GM19455 (cell line): ENCODE data around the gene HHIP.

ENCODE experiments used
- ATAC-seq: cut with Tn5 transposase; IDR thresholded peaks from one replicate; pipeline ENCODE4 v1.9.1; 2021; ENCODE audit not compliant: unreplicated experiment

The HHIP gene

DNA sequence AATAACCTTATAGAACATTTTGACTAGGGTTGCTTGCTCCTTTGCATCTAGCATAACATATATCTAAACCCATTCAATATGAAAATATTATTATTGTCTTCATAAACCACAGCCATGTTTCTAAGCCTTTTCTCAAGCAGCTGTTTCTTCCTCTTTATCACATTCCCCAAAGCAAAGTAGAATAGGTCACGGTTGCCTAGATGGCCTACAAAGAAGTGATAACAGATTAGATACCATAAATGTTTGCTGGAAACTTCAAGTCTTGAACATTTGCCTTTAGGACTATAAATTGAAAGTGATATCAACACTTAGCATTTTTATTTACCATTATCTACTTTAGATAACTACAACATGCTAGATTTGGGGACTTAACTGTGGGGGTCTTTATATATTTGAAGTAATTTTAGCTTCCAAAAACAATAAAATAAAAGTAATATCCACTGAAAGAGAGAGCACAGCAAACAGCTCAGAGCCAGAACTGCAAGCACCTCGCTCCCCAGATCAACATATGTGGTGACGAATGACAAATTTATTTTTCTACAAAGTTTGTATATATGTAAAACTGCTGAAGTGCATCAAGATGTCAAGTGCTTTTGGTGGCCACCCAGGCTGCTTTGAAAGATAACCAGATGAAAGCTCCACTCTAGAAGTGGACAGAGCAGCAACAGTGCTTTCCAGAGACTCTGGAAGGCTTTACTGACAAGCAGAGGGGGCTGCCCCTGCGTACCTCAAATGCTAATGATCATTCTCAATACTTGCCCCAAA is 8.0 kb downstream of the HHIP start:
- no peak for ATAC-seq

DNA sequence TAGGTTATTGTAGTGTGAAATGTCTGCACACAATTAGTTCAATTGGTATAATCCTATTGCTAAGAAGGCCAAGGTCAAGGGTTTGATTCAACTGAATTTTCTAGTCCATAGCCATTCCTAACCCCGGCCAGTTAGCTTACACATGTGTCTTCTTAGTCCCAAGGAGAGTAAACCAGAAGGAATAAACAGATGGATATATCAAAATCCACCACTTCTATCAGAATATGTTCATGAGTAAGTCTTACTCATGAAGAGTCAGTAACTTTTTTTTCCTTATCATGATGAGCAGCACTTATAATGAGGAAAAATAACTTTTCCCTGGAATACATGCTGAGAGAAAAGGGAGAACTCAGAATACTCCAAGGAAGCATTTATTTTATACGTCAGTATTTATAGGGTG is 9.5 kb downstream of the HHIP start:
- no peak for ATAC-seq

DNA sequence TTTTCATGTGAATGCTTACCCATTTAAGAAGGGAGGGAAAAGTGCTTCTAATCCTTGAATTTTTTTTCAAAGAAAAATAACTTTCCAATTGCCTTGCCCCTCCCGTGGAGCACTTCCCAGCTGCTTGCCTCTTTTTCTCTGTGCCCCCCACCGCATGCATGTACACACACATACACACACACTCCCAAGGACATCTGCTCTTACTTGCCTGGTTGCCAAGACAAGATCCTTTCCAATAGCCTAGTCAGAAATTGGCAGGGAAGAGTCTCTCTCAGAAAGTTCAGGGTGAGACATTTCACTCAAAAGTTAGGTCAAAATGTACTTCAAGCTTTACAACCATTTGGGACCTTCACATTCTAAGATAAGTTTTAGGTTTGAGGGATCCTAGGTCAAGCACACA is 10.9 kb downstream of the HHIP start:
- ATAC-seq = no peak

DNA sequence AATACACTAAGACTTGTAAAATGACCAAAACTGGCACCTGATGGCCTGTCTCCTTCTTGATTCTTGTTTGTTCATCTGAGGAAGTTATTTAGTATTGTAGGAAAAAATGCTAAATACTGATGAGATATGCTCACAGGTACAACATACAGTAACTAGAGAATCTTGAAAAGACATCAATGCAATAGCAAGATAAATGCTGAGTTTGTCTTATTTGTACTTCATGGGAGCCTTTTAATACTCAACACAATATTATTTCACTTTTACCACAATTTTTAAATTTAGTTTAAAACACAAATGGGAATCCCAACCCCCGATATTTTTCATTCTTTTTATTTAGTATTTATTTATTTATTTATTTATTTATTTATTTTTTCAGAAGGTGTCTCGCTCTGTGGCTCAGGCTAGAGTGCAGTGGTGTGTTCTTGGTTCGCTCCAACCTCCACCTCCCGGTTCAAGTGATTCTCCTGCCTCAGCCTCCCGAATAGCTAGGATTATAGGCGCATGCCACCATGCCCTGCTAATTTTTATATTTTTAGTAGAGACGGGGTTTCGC is 12.1 kb downstream of the HHIP start:
- ATAC-seq = no peak

DNA sequence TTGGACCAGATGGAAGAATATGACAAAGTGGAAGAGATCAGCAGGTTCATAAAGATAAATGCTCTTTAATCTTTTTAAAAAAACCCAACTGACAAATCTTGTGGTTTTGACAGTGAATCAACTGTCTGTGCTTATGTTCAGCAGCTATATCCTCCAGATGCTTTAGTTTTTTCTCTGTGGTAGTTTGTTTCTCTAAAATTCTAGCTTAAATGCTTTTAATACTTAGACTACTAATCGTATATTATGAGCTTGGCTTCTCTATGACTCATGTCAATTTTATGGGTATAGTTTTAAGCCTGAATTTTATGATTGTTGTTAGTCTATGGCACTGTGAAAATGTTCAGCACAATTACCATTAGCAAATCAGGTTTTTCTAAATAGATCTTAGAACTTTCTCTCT is 12.9 kb downstream of the HHIP start:
- ATAC-seq = no peak

DNA sequence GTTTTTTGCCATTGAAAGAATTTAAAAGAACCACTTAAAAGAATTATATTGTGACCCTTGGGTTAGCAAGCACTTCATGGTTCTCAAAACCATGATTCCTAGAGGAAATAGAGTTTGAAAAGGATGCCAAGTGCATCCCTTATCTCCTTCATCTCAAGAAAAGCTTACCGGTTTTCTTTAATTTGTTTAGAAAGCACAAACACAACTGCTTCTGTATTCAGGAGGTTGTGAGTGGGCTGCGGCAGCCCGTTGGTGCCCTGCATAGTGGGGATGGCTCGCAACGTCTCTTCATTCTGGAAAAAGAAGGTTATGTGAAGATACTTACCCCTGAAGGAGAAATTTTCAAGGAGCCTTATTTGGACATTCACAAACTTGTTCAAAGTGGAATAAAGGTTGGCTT is 13.5 kb downstream of the HHIP start:
- ATAC-seq = no peak

DNA sequence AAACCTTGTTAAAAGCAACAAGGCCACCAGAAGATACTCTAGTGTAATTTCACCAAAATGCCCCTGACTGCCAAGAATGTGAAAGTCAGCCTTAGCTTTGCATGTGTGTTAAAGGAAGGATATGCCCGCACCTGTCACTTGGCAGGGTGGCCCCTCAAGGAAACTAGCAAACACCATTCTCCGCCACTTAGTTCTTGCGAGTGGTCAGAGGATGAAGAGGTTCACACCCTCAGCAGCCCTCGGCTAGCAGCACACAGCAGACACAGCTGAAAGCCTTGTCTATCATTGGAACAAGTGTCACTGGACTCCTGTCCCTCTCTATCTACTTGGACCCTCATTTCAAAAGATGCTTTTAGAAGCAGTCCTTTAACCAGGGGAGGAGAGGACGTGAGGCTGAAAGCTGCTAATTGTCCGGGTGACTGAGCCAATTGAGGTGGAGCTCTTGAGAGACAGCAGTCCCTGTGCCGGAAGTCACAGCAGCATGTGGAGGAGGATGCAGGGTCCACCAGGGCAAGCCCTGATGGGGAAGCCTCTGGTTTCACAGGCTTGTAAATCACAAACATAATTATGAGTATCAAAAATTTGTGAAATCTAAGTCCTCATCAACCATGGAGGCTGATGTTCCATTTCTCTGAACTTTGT is 18.0 kb downstream of the HHIP start:
- ATAC-seq = no peak

DNA sequence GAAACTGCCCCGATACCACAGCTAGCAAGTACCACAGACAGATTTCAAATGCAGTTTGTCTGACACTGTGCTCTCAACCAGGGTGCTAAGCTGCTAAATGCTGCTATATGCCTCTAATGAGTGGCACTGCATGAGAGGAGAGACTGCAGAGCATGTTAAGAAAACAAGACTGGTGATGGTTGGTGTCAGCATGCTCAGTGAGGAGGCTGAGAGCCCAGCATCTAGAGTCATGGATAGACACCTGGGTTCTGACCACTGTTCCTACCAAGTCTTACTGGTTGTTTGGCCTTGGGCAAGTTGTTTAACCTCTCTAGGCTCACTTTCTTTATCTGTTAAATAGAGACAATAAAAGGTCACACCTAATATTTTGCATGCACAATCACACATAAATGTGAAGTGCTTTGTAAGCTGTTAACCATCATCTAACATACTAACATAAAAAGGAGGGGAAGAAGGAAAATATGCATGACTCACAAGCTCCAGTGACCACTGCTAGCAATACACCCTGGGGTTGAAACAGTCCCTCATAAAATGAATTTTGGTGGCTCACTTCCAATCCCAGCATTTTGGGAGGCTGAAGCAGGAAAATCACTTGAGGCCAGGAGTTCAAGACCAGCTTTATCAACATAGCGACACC is 20.7 kb downstream of the HHIP start:
- ATAC-seq = no peak

DNA sequence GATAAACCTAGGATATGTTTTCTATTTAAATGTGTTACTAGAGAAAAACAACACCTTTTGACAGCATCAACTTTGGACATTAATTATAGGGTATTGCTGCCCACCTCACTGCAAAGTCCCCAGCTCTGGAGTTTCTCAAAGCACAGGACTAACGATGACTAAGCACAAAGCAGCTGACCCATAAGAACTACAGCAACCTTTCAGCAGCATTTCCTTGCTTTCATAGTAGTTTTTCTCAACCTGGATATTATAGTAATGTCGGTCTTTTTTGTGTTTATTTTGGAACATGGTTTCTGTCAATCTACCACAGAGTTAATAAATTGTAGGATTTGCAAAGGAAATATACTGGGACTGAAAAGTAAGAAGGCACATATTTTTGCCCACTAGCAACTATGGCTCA is 21.5 kb downstream of the HHIP start:
- ATAC-seq = no peak

DNA sequence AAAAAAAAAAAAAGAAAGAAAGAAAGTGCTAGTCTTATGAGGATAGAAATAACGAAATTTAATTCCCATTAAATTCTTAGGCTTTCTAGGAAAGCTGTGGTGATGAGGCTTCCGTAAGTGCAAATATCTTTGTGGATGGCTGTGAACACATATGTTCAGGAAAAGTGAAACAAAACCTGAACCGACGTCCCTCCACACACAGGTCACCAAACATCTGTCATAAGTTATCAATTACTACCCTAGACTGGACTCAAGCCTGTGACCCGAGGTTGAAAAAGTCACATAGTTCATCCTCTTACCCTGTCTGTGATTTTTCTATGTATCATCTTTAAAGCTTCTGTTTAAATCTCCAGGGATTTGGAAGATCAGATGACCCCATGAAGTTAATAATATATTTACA is 24.8 kb downstream of the HHIP start:
- no peak for ATAC-seq

DNA sequence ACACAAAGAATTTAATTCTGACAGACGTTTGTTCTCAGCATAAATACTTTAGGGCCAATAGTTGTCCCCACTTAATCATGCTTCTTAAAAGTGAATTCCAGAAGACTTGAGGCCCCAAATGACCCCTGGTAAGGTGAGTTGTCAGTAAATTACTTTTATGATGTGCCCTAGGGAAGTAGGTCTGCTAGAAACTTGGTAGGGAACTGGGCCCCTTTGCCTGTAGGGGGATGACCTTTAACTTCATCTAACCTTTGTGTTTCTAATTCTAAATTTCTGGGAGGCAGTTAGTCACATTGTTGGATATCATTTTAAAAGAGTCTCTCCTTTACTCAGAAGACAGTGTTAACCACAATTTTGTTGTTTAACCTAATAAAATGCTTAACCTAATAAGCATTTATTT is 28.8 kb downstream of the HHIP start:
- ATAC-seq = no peak

DNA sequence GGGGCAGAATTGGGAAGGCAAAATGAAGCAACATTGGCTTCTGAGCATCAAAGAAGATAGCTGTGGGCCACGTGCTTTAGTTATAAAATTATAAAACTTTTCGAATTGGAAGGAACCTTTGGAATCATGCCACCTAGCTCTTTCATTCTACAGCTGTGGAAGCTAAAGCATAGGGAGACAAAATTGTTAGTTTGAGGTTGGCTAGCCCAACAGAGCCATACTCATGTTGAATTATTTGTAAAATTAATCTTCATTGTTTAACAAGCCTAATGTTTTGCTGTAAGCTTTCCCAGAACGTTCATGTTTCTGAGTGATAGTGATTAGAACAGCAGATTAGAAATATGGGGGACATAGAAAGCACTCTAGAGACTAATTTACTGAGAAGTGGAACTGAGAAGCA is 35.9 kb downstream of the HHIP start:
- ATAC-seq = no peak

DNA sequence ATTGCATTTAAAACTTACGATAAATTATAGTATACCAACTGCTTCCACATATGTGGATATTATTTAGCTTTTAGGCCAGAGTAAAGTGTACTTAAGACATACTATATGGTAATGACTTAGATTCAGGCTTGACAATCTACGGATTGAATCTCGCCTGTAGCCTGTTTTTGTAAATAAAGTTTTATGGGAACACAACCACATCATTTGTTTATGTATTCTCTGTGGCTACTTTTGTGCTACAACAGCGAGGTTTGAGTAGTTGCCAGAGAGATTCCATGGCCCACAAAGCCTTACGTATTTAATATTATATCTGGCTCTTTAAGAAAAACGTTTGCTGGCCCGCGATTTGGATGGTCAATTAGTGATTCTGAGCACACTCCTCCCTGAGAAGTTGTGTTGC is 37.6 kb downstream of the HHIP start:
- ATAC-seq = no peak

DNA sequence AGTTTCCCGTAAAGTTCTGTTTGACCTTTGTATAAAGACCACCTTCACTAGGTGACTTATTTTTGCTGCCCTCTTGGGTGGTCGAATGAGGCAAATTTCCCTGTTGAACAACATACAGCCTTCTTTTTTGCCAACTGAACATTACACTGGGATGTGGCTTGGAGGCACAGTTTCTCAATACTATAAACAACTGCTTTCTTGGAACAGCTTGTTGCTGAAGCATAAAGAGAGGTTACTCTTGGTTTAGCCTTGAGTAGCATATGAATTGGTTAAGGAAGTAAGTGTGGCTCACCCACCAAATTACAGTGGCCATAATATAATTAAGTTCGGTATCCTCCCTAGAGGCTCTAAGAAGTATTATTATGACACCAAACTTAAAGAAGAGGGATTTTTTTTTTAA is 40.0 kb downstream of the HHIP start:
- no peak for ATAC-seq

DNA sequence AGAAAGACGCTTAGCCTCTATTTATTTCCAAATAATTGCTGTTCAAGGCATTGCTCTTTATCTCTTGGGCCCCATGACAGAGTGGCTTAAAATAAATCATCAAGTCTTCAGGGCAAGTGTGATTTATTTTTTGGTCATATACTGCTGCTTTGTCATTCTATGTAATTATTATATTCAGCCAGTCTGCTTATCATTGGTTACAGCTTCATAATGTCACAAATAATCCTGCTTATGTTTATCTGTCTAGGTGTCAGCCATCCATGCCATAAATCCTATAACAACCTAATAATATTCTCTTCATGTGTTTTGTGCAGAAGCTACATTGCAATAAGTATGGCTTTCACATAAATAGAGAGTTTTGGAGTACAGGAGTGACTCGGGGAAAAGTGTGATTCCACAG is 41.0 kb downstream of the HHIP start:
- ATAC-seq = no peak

DNA sequence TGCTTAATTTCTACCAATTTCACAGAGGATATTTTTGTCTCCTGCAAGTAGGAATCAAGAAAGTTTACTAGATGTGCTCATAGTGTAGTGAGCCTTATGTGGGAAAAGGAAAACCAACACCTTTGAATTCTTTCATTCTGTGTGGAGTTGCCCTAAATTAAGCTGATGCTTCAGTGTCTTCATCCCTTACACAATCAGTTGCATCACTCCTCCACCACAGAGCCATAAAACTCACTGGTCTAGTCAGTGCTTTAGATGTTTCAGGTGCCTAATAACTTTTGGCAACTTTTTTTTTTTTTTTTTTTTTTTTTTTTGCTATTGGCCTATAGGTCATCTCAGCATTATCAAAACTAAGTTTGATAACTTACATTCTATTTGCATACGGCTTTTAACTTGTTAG is 41.5 kb downstream of the HHIP start:
- ATAC-seq = no peak

DNA sequence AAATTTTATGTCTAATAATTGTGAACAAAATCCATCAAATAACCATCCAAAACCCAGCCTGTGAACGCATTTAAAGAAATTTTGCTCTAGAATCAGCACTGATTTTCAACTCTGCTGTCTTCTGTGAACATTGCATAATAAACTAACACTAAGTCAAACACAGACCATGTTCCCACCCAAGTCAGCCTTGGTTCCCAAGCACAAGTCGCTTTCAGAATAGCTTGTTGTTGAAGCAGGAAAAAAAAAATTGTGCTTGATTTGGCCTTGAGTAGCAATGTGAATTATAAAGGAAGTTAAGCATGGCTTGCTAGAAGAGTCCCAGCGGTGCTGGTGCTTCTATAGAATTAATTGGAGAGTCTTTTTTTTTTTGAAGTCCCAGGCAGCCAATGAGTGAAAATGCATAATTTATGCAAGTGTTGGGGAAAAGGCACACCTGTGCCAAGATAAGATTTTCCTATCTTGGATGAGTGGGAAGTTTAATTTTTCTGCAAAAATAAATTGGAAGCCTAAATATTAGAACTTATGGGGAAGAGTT is 42.1 kb downstream of the HHIP start:
- no peak for ATAC-seq

DNA sequence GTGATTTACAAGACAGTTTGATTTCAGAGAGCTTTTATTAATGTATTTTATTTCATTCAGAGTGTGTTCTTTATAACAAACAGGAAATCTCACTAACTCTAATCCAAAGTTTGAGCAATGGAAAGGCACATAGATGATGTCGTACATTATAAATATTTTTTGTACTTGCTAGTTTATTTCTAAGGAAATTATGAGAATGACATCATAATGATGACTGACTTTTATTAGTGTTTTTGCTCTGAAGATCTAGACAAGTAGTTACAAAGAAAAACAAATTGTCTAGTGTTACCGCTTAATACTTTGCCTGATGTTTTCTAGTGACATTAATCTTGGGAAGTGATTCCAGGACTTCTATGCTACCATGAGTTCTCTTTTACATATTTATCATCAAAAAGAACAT is 43.2 kb downstream of the HHIP start:
- ATAC-seq = no peak

DNA sequence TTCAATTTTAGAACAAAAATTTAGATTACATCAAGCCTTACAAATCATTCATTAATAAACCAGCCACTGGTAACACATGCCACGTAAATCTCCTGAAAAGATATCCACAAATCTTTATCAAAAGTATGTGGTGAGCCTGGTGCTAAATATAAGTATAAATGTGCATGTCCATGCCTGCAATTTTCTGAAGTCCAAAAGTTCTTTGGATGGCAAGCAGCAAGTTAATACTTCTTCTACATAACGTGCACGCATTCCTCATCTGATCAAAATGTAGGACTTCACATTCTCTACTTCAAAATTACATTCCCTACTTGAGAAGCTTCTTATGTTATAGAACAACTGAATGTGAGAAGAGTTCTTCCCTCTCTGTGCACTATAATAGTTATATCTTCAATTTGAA is 49.8 kb downstream of the HHIP start:
- no peak for ATAC-seq

DNA sequence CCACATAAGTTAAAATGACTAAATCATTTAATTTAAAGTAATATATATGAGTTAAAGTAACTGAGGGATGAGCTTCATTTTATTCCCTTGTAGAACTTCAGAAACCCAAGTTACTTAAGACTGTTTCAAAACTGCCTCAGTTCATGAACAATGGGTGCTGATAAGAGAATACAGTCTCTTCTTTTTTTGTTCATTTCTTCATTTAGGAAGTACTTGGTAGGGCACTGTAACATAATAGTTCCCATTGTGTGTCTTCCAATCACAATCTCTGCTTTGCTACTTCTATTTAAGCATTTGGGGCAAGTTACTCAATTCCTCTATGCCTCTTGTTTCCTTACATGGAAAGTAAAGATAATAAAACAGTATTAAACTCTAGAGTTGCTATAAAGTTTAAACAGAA is 50.4 kb downstream of the HHIP start:
- no peak for ATAC-seq

DNA sequence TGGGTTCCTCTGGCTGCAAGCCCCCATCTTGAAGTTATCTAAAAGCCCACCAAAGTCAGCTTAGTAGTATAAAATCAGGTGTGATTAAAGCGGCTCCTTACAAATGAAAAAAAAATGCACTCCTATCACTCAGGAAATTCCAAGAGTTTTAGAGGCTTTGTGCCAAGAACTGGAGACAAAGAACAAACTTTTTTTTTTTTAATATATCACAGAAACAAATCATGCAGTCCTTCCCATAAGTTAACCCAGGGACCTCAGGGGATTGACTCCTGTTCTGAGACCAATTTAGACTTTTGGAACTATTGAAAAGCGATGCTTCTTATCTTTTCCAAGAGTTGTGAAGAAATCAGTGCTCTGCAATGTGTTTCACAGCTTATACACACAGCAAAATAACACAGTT is 53.6 kb downstream of the HHIP start:
- no peak for ATAC-seq

DNA sequence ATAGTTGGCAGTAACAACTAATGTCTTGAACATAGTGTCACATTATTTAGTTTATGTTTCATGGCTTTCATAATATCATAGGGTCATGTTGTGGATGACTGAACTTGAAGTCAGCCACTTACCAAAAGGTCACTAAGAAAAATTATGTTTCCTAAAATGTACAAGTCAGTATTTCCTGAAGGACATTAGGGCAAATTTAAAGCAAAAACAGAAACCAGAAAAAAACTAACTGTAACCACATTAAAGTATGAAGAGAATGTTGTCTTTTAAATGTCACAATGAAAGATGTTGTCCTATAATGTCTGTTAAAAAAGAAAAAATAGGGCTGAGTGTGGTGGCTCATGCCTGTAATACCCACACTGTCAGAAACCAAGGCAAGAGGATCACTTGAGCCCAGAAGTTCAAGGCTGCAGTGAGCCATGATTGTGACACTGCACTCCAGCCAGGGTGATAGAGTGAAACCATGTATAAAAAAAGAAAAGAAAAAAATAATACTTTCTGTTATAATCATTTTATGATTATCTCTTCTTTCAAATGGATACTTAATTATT is 55.8 kb downstream of the HHIP start:
- ATAC-seq = no peak
